Neural cell (in vitro differentiated cells): Measurements from ENCODE around the gene CCDC87.

Experiments
- EP300 ChIP-seq: fragments of 450-650 bp; conservative IDR thresholded peaks from 2 replicates; pipeline ENCODE4 v1.6.1; 2014; ENCODE audit warnings: antibody characterized with exemption, mild to moderate bottlenecking, moderate library complexity; ENCODE audit not compliant: poor library complexity, severe bottlenecking
- TF ChIP-seq, protein P1 (sequence below): IDR thresholded peaks from 2 replicates; pipeline ENCODE4 v1.6.1; 2012; ENCODE audit warnings: borderline replicate concordance
- TF ChIP-seq, protein P2 (sequence below): fragments of 450-650 bp; IDR thresholded peaks from 2 replicates; pipeline ENCODE4 v1.5.1; 2014; ENCODE audit warnings: antibody characterized with exemption, mild to moderate bottlenecking, moderate library complexity; ENCODE audit not compliant: poor library complexity, severe bottlenecking

DNA sequence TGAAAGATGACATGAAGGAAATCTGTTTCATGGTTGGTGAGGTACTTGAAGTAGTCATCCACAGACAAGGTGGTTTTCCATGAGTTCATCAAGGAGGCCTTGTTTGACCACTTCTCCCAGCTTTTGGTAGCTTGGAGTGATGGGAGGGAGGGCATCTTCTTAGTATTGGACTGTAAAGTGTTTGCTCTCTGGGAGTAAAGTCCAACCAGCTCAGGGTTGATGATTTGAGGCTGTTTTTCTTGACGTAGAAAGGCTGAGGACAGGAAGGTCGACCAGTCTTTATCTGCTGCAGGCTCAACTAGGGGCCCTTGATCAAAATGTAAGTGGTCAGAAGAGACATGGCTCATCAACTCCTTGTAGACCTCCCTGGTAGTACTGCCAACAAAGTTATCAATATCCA, 1.7 kb downstream of the CCDC87 start:
- no peak for TF ChIP-seq EP300
- TF ChIP-seq, protein P1, sequence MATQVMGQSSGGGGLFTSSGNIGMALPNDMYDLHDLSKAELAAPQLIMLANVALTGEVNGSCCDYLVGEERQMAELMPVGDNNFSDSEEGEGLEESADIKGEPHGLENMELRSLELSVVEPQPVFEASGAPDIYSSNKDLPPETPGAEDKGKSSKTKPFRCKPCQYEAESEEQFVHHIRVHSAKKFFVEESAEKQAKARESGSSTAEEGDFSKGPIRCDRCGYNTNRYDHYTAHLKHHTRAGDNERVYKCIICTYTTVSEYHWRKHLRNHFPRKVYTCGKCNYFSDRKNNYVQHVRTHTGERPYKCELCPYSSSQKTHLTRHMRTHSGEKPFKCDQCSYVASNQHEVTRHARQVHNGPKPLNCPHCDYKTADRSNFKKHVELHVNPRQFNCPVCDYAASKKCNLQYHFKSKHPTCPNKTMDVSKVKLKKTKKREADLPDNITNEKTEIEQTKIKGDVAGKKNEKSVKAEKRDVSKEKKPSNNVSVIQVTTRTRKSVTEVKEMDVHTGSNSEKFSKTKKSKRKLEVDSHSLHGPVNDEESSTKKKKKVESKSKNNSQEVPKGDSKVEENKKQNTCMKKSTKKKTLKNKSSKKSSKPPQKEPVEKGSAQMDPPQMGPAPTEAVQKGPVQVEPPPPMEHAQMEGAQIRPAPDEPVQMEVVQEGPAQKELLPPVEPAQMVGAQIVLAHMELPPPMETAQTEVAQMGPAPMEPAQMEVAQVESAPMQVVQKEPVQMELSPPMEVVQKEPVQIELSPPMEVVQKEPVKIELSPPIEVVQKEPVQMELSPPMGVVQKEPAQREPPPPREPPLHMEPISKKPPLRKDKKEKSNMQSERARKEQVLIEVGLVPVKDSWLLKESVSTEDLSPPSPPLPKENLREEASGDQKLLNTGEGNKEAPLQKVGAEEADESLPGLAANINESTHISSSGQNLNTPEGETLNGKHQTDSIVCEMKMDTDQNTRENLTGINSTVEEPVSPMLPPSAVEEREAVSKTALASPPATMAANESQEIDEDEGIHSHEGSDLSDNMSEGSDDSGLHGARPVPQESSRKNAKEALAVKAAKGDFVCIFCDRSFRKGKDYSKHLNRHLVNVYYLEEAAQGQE: no peak
- TF ChIP-seq, protein P2, sequence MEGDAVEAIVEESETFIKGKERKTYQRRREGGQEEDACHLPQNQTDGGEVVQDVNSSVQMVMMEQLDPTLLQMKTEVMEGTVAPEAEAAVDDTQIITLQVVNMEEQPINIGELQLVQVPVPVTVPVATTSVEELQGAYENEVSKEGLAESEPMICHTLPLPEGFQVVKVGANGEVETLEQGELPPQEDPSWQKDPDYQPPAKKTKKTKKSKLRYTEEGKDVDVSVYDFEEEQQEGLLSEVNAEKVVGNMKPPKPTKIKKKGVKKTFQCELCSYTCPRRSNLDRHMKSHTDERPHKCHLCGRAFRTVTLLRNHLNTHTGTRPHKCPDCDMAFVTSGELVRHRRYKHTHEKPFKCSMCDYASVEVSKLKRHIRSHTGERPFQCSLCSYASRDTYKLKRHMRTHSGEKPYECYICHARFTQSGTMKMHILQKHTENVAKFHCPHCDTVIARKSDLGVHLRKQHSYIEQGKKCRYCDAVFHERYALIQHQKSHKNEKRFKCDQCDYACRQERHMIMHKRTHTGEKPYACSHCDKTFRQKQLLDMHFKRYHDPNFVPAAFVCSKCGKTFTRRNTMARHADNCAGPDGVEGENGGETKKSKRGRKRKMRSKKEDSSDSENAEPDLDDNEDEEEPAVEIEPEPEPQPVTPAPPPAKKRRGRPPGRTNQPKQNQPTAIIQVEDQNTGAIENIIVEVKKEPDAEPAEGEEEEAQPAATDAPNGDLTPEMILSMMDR: no peak
